Fibroblast of pulmonary artery (primary cell): ENCODE measurements around the gene PHF23.
A peak's percentile ranks its signal among the peaks of the same experiment; 100 is the strongest.

Experiments used
- DNase-seq: peaks from one replicate; pipeline ENCODE4 v3.0.0-alpha.2; 2010; ENCODE audit warnings: low read depth
- H3K4me3 ChIP-seq: replicated peaks from 2 replicates; pipeline ENCODE4 v1.5.1; 2011; ENCODE audit warnings: low read depth, mild to moderate bottlenecking, control low read depth, low read length, moderate library complexity
- TF ChIP-seq, protein P1 (sequence below): IDR thresholded peaks from 2 replicates; pipeline ENCODE4 v1.5.1; 2011; ENCODE audit warnings: mild to moderate bottlenecking, control low read depth, low read length, inconsistent platforms; ENCODE audit errors: missing control alignments

PHF23 gene

DNA sequence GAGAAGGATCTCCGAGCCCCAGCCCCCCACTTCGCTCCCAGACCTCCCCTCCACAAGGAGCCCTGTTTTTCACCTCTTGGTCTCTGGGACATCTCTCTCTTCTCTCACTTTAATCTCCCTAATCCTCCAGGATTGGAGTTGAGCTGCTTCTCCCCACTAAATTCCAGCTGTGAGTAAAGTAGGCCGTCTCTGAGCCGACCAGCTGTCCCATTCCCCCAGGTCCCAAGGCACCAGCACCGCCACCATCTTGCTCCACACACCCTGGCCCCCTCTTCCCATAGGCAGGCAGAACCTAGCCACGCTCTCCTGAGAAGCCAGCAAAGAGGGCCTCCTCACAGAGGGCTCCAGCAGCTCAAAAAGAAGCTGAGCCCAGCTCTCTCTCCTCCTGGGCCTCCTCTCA, 20.5 kb downstream of the PHF23 start:
- TF ChIP-seq, protein P1, sequence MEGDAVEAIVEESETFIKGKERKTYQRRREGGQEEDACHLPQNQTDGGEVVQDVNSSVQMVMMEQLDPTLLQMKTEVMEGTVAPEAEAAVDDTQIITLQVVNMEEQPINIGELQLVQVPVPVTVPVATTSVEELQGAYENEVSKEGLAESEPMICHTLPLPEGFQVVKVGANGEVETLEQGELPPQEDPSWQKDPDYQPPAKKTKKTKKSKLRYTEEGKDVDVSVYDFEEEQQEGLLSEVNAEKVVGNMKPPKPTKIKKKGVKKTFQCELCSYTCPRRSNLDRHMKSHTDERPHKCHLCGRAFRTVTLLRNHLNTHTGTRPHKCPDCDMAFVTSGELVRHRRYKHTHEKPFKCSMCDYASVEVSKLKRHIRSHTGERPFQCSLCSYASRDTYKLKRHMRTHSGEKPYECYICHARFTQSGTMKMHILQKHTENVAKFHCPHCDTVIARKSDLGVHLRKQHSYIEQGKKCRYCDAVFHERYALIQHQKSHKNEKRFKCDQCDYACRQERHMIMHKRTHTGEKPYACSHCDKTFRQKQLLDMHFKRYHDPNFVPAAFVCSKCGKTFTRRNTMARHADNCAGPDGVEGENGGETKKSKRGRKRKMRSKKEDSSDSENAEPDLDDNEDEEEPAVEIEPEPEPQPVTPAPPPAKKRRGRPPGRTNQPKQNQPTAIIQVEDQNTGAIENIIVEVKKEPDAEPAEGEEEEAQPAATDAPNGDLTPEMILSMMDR, result no peak
- H3K4me3 ChIP-seq, result no peak overlapping the region
- no peak for DNase-seq

DNA sequence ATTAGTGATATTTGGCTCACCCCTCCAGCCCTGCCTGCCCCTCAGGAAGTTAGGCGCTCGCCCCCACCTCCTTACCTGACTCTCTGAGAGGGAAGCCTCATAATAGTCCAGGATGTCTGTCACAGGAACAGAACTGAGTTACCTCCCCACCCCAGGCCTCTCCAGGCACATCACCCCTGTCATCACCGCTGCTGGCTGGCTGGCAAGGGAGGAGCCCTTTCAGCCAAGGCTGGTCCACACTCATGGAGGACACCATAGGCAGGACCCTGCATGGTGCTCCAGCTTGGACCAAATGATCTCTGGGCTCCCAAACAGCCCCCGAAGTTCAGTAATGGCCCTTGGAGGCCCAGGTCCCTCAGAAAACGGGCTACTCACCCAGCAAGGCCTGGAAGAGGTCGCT, 21.1 kb downstream of the PHF23 start:
- no peak for DNase-seq
- H3K4me3 ChIP-seq, result peak overlapping the region; percentile 80
- TF ChIP-seq, protein P1, result no peak

GRCh38 chr17:7217113-7217987, 21.9 kb downstream of the PHF23 start:
- TF ChIP-seq, protein P1, result no peak
- peak; percentile 84 for DNase-seq
- H3K4me3 ChIP-seq, result peak overlapping the region; percentile 80

DNA sequence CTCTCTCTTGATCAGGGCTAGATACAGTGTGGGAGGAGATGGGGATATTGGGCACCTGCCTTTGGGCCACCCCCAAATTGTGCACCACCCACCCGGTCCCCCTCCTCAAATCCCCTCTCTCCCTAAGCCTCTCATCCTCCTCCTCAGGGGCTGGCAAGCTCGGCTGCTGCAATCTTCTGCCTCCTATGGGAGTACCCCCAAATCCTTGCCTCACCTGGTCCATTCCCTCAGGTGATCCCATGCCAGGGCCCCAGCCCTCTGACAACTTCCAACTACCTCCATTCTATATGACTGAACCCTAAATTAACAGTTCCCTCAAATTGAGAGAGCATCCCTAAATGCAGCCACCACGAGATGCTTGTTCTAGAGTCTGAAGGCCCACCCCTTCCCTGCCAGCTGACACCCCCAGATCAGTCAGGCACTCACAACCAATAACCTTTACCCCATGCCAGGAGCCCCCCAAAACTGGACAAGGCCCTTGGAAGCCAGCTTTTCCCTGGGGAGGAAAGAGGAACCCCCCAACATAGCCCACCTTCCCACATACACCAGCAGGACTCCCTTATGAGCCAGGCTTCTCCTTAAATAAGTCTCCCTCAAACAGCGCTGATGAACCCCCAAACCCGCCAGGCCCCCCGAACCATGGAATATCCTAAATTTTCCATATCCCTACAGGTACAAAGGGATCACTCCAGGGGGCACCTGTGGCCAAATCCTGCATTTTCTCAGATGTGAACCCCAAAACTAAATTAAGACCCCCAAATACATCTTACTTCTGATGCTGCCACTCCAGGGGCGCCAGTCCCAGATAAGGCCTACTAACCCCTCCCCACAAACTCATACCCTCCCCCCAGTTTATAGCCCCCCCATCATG, 22.8 kb downstream of the PHF23 start:
- DNase-seq, result no peak
- TF ChIP-seq, protein P1, result no peak
- peak overlapping the region; percentile 80 for H3K4me3 ChIP-seq

GRCh38 chr17:7215652-7216180, 23.5 kb downstream of the PHF23 start:
- DNase-seq, result no peak
- peak overlapping the region; percentile 80 for H3K4me3 ChIP-seq
- TF ChIP-seq, protein P1, result no peak

- DNase-seq, result no peak
- TF ChIP-seq, protein P1, result no peak
- H3K4me3 ChIP-seq, result peak overlapping the region; percentile 61
Observed at GRCh38 chr17:7215136-7215638, 24.1 kb downstream of the PHF23 start.
